Cardiac muscle cell (in vitro differentiated cells and primary cell): ENCODE results near the gene USP17L21. TPM values are rescaled to one million over a fixed set of nuclear protein-coding genes. Genes with fewer than 3 reads are reported as not detected.

Experiments
- polyA plus RNA-seq: library from polyadenylated mRNA; unstranded; fragments of >200 nt; fragmentation: Nextera tagmentation; extraction: Ambion mirVana; gene quantifications from 2 replicates; pipeline ENCODE4 v1.2.1, GENCODE V29; 2016
- total RNA-seq: library from RNA; depleted of rRNA; stranded (reverse); fragments of >200 nt; gene quantifications from 2 replicates; pipeline ENCODE4 v1.2.3, GENCODE V29; 2016

USP17L21 gene
- total and polyA plus RNA-seq, 2 experiments from 2014 or later = not detected

Other genes starting within 250 kb of the USP17L21 start
- gene FAM90A26, start 92.5 kb upstream of the USP17L21 start, total RNA-seq = not detected in 2 replicates
- not detected in 2 replicates for gene FAM90A26, start 92.5 kb upstream of the USP17L21 start, polyA plus RNA-seq
- not detected in 2 replicates for gene USP17L10, start 52.2 kb upstream of the USP17L21 start, total RNA-seq
- gene USP17L10, start 52.2 kb upstream of the USP17L21 start, polyA plus RNA-seq = not detected in 2 replicates
- gene USP17L11, start 47.5 kb upstream of the USP17L21 start, total RNA-seq = not detected in 2 replicates
- gene USP17L11, start 47.5 kb upstream of the USP17L21 start, polyA plus RNA-seq = not detected in 2 replicates
- not detected in 2 replicates for gene USP17L12, start 42.7 kb upstream of the USP17L21 start, total RNA-seq
- not detected in 2 replicates for gene USP17L12, start 42.7 kb upstream of the USP17L21 start, polyA plus RNA-seq
- not detected in 2 replicates for gene USP17L13, start 38.0 kb upstream of the USP17L21 start, total RNA-seq
- gene USP17L13, start 38.0 kb upstream of the USP17L21 start, polyA plus RNA-seq = not detected in 2 replicates
- not detected in 2 replicates for gene USP17L15, start 28.5 kb upstream of the USP17L21 start, total RNA-seq
- not detected in 2 replicates for gene USP17L15, start 28.5 kb upstream of the USP17L21 start, polyA plus RNA-seq
- not detected in 2 replicates for gene USP17L17, start 19.0 kb upstream of the USP17L21 start, total RNA-seq
- gene USP17L17, start 19.0 kb upstream of the USP17L21 start, polyA plus RNA-seq = not detected in 2 replicates
- gene USP17L18, start 14.2 kb upstream of the USP17L21 start, total RNA-seq = not detected in 2 replicates
- not detected in 2 replicates for gene USP17L18, start 14.2 kb upstream of the USP17L21 start, polyA plus RNA-seq
- not detected in 2 replicates for gene USP17L19, start 9.5 kb upstream of the USP17L21 start, total RNA-seq
- gene USP17L19, start 9.5 kb upstream of the USP17L21 start, polyA plus RNA-seq = not detected in 2 replicates
- not detected in 2 replicates for gene USP17L20, start 4.7 kb upstream of the USP17L21 start, total RNA-seq
- gene USP17L20, start 4.7 kb upstream of the USP17L21 start, polyA plus RNA-seq = not detected in 2 replicates
- gene USP17L22, start 4.7 kb downstream of the USP17L21 start, total RNA-seq = not detected in 2 replicates
- gene USP17L22, start 4.7 kb downstream of the USP17L21 start, polyA plus RNA-seq = not detected in 2 replicates
- not detected in 2 replicates for gene USP17L24, start 62.3 kb downstream of the USP17L21 start, total RNA-seq
- not detected in 2 replicates for gene USP17L24, start 62.3 kb downstream of the USP17L21 start, polyA plus RNA-seq
- gene USP17L25, start 67.0 kb downstream of the USP17L21 start, total RNA-seq = not detected in 2 replicates
- not detected in 2 replicates for gene USP17L25, start 67.0 kb downstream of the USP17L21 start, polyA plus RNA-seq
- not detected in 2 replicates for gene USP17L26, start 71.8 kb downstream of the USP17L21 start, total RNA-seq
- not detected in 2 replicates for gene USP17L26, start 71.8 kb downstream of the USP17L21 start, polyA plus RNA-seq
- not detected in 2 replicates for gene USP17L5, start 76.5 kb downstream of the USP17L21 start, total RNA-seq
- gene USP17L5, start 76.5 kb downstream of the USP17L21 start, polyA plus RNA-seq = not detected in 2 replicates
- not detected in 2 replicates for gene USP17L27, start 81.3 kb downstream of the USP17L21 start, total RNA-seq
- gene USP17L27, start 81.3 kb downstream of the USP17L21 start, polyA plus RNA-seq = not detected in 2 replicates
- not detected in 2 replicates for gene USP17L28, start 86.0 kb downstream of the USP17L21 start, total RNA-seq
- not detected in 2 replicates for gene USP17L28, start 86.0 kb downstream of the USP17L21 start, polyA plus RNA-seq
- gene USP17L29, start 90.8 kb downstream of the USP17L21 start, total RNA-seq = not detected in 2 replicates
- not detected in 2 replicates for gene USP17L29, start 90.8 kb downstream of the USP17L21 start, polyA plus RNA-seq
- gene USP17L30, start 100.3 kb downstream of the USP17L21 start, total RNA-seq = not detected in 2 replicates
- not detected in 2 replicates for gene USP17L30, start 100.3 kb downstream of the USP17L21 start, polyA plus RNA-seq
- gene DEFB131A, start 181.5 kb downstream of the USP17L21 start, total RNA-seq = not detected in 2 replicates
- gene DEFB131A, start 181.5 kb downstream of the USP17L21 start, polyA plus RNA-seq = not detected in 2 replicates